Measurements from ENCODE around the gene ZFR.
A peak's percentile ranks its signal among the peaks of the same experiment; 100 is the strongest.
"Not testable (repeated sequence)": the region's sequence is repeated elsewhere in the genome, so short reads cannot be mapped to it uniquely, and the experiment has no call there.

The ZFR gene

GRCh38 chr5:32453916-32454315, 9.4 kb upstream of the ZFR start:
- DNase-seq, result no peak

GRCh38 chr5:32452316-32452715, 7.8 kb upstream of the ZFR start:
- DNase-seq, result not testable (repeated sequence)

- DNase-seq, result no peak
Observed at GRCh38 chr5:32450952-32451351, 6.4 kb upstream of the ZFR start.

DNA sequence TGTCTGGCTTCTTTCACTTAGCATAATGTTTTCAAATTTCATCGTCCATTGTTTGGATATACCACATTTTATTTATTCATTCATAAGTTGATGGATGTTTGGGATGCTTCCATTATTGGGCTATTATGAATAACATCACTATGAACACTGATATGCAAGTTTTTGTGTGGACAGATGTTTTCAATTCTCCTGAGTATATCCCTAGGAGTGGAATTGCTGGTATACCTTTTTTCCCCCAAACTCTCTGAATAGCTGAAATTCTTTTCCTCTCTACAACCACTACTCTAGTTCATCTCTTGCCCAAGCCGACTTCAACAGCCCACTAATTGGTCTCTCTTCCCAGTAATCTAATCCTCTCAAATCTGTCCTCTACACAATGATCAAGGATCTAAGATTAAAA, 4.7 kb upstream of the ZFR start:
- DNase-seq, result no peak

DNA sequence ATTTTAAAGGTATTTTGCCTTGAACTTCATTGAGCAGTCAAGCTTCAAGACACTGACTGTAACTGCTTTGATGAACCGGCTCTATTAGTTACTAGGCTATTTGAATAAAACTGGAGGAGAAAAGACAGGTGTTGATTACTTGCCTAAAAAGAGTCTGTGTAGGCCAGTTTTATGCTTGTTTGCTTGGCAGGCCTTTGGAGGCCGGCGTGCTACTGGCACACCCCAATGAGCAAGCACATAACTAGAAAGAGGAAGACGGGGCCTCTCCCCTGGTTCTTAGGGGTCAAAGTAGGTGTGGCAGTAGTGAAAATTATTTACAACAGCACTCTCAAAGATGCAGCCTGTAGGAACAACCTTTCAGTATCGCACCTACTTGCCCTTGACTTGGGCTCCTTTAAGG, 2.1 kb upstream of the ZFR start:
- peak; percentile 8 for DNase-seq

- peak; percentile 10 for DNase-seq
Observed at GRCh38 chr5:32445831-32446614, 1.5 kb upstream of the ZFR start.

GRCh38 chr5:32445287-32445758, 783 bp upstream of the ZFR start:
- DNase-seq, result no peak

DNA sequence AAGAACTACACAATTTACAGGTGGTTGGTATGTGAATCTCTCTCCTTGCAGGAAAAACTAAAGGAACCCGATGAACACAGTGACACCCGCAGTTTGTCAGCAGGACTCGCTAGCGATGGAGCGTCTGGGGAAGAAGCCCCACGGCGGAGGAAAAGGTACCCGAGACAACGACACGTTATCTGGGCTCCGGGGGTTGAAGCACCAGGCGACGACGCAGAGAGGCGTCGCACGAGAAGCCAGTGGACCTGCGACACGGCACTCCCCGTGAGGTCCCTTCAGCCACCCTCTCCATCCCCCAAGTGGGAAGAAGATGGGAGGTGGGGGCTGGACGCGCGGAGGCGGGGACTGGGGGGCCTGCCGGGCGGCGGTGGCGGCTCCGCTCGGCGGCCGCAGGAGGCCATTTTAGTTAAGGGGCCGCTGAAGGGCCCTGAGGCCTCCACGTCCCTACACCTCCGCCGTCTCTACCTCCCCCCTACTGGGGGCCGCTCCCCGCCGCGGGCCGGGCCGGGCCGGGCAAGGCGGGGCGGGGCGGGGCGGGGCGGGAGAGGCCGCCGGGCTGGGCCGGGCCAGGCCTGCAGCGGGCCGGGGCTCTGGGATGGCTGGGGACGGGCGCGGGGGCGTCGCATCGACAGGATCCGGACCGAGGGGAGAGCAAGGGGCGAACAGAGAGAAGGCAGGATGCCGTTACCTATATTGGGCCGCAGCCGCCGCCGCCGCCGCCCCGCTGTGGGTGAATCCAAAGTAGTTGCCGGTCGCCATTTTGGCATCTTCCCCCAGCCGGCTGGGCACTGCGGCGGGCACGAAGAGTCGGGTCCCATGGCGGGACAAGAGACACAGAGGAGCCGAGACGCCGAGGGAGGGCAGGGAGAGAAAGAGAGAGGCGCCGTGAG, 754 bp downstream of the ZFR start:
- DNase-seq, result peak; percentile 71

DNA sequence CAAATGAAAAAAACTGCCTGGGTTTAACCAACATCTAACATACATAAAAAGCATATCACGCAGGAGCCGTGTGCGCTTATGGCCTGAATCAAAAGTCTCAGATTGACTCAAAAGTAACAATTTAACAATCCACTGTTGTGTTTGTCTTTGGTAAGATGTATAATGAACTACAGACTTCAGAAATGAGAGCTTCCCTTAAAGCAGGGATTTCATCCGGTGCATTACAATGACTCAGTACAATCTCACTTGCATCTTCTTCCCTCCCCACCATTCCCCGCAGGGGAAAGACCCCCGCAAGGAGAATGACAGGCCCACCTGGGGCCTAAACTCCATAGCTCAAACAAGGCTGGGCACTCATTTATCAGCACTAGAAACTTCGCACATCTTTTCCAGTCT, 1.4 kb downstream of the ZFR start:
- no peak for DNase-seq

- DNase-seq, result no peak
Observed at GRCh38 chr5:32439086-32439642, 5.4 kb downstream of the ZFR start.

GRCh38 chr5:32436553-32437242, 7.8 kb downstream of the ZFR start:
- no peak for DNase-seq

DNA sequence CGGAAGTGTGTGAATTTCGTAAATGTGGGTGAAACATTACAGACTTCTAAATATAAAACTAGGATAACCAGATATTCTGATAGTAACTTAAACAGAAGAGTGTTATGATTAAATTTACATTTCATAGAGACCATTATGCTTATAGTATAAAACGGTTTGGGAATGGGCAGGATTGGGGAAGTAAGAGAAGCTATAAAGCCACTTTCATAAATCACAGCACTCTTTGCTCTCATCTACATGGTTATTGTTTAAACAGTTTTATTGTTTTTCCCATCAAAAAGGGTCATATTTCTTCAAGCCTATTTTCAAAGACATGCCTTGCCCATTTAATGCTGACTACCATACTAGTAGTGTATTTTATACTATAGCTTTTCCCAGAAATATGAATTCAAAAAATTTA, 9.2 kb downstream of the ZFR start:
- no peak for DNase-seq

- no peak for DNase-seq
Observed at GRCh38 chr5:32434221-32434620, 10.3 kb downstream of the ZFR start.

GRCh38 chr5:32432633-32433032, 11.9 kb downstream of the ZFR start:
- DNase-seq, result no peak

GRCh38 chr5:32430825-32431224, 13.7 kb downstream of the ZFR start:
- DNase-seq, result not testable (repeated sequence)

DNA sequence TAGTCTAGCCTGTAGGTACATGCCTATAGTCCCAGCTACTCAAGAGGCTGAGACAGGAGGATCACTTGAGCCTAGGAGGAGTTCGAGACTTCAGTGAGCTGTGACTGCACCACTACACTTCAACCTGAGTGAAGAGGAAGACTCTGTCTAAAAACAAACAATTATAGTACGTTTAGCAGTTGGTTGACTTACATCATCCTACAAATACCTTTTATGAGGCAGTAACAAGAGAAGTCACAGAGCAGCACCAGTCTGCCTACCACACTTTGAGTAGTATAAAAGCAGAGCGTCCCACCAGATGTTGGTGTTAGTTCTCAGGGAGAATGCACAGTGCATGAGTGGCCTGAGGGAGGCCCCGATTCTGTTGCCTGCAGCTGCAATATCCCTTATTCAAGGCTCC, 16.1 kb downstream of the ZFR start:
- no peak for DNase-seq

GRCh38 chr5:32426440-32427151, 17.9 kb downstream of the ZFR start:
- DNase-seq, result no peak

DNA sequence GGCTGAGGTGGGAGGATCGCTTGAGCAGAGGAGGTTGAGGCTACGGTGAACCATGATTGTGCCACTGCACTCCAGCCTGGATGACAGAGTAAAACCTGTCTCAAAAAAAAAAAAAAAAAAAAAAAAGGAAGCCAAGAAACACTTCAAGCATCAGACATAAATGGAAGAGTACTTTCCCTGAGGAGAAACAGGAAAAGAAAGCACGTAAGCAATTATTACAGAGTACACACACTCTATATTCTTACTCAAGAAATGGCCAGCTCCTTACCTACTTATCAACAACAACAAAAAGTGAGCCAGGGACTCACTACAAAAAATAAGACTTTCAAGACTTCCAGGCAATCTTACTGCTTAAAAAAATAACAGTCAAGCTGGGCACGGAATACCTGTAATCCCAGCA, 21.8 kb downstream of the ZFR start:
- no peak for DNase-seq

- DNase-seq, result no peak
Observed at GRCh38 chr5:32421075-32421474, 23.5 kb downstream of the ZFR start.

GRCh38 chr5:32420506-32420905, 24.0 kb downstream of the ZFR start:
- DNase-seq, result no peak

DNA sequence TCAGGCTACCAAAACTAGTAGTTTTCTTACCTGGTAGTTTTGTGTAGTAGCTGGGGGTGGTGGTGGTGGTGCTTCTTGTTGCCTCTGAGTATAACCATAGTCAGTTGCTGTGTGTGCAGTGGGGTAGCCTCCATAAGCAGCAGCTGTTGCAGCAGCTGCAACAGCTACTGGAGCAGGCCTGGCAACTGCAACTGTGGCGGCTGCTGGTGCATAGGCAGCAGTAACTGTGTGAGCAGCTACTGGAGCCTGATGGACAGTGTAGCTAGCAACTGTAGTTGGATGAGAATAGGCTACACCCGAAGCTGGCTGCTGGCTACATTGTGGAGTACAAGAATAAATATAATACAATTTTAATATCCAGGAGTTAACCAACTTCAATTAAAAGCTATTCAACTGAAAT, 24.7 kb downstream of the ZFR start:
- no peak for DNase-seq
